ENCODE results near the gene SNRPD1. TPM values are rescaled to one million over a fixed set of nuclear protein-coding genes. Genes with fewer than 3 reads are reported as not detected.

The SNRPD1 gene
- total and polyA plus RNA-seq, 2 of the 8 experiments (the other 6 are each of a cell fraction or from before 2014, with no cell fraction given), result 59.6 to 180 TPM

DNA sequence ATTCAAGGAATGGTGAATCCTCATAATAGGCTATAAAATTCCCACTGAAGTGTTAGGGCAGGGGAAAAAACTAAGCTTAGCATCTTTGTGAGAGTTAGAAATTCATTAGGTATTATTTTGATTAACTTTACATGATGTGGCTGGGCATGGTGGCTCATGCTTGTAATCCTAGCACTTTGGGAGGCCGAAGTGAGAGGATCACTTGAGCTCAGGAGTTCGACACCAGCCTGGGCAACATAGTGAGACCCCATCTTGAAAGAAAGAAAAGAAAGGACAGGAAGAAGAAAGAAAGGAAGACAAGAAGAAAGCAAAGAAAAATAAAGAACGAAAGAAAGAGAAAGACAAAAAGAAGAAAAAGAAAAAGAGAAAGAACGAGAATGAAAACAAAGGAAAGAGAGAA, 40.0 kb downstream of the SNRPD1 start:
- Histone ChIP-seq H4K91ac (replicated peaks; ENCODE audit: insufficient read length, low read length) (no peak overlapping the region), H2BK12ac (ENCODE audit: low read depth, low read length) (no peak overlapping the region), H3K9ac (replicated peaks in 1 of 4; ENCODE audit: extremely low read depth in 1 of 4, low read depth in 3 of 4, low read length in 3 of 4) (no peak overlapping the region), H3K79me2 (ENCODE audit: control insufficient read depth in 1 of 2, insufficient read depth in 2 of 2, low read length in 2 of 2) (no peaks in the 10 kb centered on the region), H4K8ac (ENCODE audit: extremely low read depth, insufficient read depth, low read length) (no peak overlapping the region), H3K14ac (ENCODE audit: insufficient read length) (no peak overlapping the region), H2BK5ac (ENCODE audit: low read depth, low read length) (no peak overlapping the region), H3K23me2 (ENCODE audit: low read depth, low read length) (no peaks in the 10 kb centered on the region), H3K23ac (ENCODE audit: insufficient read length) (no peak overlapping the region), H2BK20ac (ENCODE audit: low read length) (no peak overlapping the region), H3K4me1 (replicated peaks in 1 of 4; ENCODE audit: control insufficient read depth in 3 of 4, insufficient read depth in 4 of 4, low read length in 3 of 4) (no peaks in the 10 kb centered on the region), H3K18ac (ENCODE audit: extremely low read depth, low read length) (no peak overlapping the region), H2BK15ac (ENCODE audit: low read length) (no peak overlapping the region), H3K56ac (replicated peaks; ENCODE audit: insufficient read length, low read depth, low read length) (no peak overlapping the region), H2AK5ac (ENCODE audit: low read depth, low read length) (no peak overlapping the region), H3K27me3 (replicated peaks in 1 of 4; ENCODE audit: control insufficient read depth in 3 of 4, extremely low read depth in 1 of 4, insufficient read depth in 3 of 4, low read length in 3 of 4) (no peaks in the 10 kb centered on the region), H2AFZ (ENCODE audit: low read length) (no peak overlapping the region), H3K4ac (replicated peaks; ENCODE audit: insufficient read length, low read depth, low read length) (no peak overlapping the region), H3K27ac (ENCODE audit: low read depth, low read length) (no peak overlapping the region), H4K5ac (ENCODE audit: insufficient read length, low read depth, low read length) (no peak overlapping the region), H3K4me3 (ENCODE audit: extremely low read depth in 1 of 4, insufficient read depth in 2 of 4, low read depth in 3 of 4, low read length in 4 of 4) (no peak overlapping the region), H3K4me2 (ENCODE audit: insufficient read depth in 1 of 2, low read depth in 2 of 2, low read length in 2 of 2) (no peak overlapping the region), H3K9me3 (ENCODE audit: insufficient read depth in 2 of 2, low read depth in 1 of 2, low read length in 1 of 2) (no peaks in the 10 kb centered on the region), H3K79me1 (ENCODE audit: low read depth, low read length) (no peaks in the 10 kb centered on the region), H3K36me3 (ENCODE audit: control insufficient read depth in 2 of 4, insufficient read depth in 4 of 4, low read length in 3 of 4) (no peaks in the 10 kb centered on the region), H4K20me1 (replicated peaks in 1 of 2; ENCODE audit: control insufficient read depth in 1 of 2, insufficient read depth in 2 of 2, low read length in 2 of 2) (no peaks in the 10 kb centered on the region), H2BK120ac (replicated peaks; ENCODE audit: low read depth, low read length) (no peak overlapping the region)
- TF ChIP-seq SP1 (IDR thresholded peaks at IDR 0.05; ENCODE audit: low read depth, low read length) (no peak), TCF12 (IDR thresholded peaks at IDR 0.05; ENCODE audit: low read depth, low read length) (no peak), SIN3A (conservative IDR thresholded peaks at IDR 0.05 in 1 of 2, IDR thresholded peaks at IDR 0.05 in 1 of 2; ENCODE audit: low read depth in 1 of 2, low read length in 2 of 2) (no peak), ZNF274 (IDR thresholded peaks at IDR 0.05; ENCODE audit: borderline replicate concordance, extremely low read depth, low read length) (no peak), GTF2F1 (IDR thresholded peaks at IDR 0.05; ENCODE audit: borderline replicate concordance, low read depth, low read length) (no peak)
- ChIA-PET POLR2A (ENCODE audit: partially characterized antibody) (no interaction called here), CTCF (ENCODE audit: partially characterized antibody) (no interaction called here)
- FAIRE-seq (no peak), DNase-seq (ENCODE audit: low read depth in 1 of 2, low spot score in 2 of 2) (no peak)
- WGBS, 2 experiments (ENCODE audit: extremely low coverage in 1 of 2, insufficient coverage in 1 of 2, insufficient read length in 1 of 2, insufficient replicate concordance in 2 of 2, low coverage in 1 of 2, low lambda C conversion rate in 2 of 2, missing lambda C conversion rate in 1 of 2), result 91% methylated on average over 4 of the region's 4 CpGs; no CpG with 5 or more reads in 1 of the 2 experiments

Measured in H1 (cell line).